Body of pancreas (tissue), 4 donors: ENCODE data around the gene PIK3AP1. TPM values are rescaled to one million over a fixed set of nuclear protein-coding genes. Genes with fewer than 3 reads are reported as not detected.

Experiments used
- ATAC-seq: fragments of 150-250 bp; one replicate; pipeline ENCODE4 v1.9.1; 2016
- DNase-seq, 4 donors: peaks; one replicate each; pipeline ENCODE4 v3.0.0-alpha.2; 2019
- H3K27ac ChIP-seq, 4 donors: fragments of 200-600 bp; sonication (generic); 1 replicate in 3 of 4; 2 replicates in 1 of 4; pipeline versions ENCODE4 v1.5.1 to v1.6.1; 2016 to 2019; ENCODE audit warnings: mild to moderate bottlenecking in 1 of 4, mixed read lengths in 1 of 4, moderate library complexity in 1 of 4
- H3K27me3 ChIP-seq, 2 donors: fragments of 200-600 bp; sonication (generic); one replicate each; pipeline ENCODE4 v1.6.0; 2016; ENCODE audit warnings: mild to moderate bottlenecking in 1 of 2
- H3K36me3 ChIP-seq, 2 donors: fragments of 200-600 bp; sonication (generic); replicated peaks in 1 of 2; 2 replicates each; pipeline ENCODE4 v1.5.1; 2016; ENCODE audit warnings: low read depth in 2 of 2; ENCODE audit not compliant: insufficient read depth in 1 of 2
- H3K4me1 ChIP-seq: fragments of 200-600 bp; sonication (generic); one replicate; pipeline ENCODE4 v1.6.0; 2016
- H3K4me3 ChIP-seq, 2 donors: fragments of 200-600 bp; sonication (generic); 1 replicate in 1 of 2; 2 replicates in 1 of 2; pipeline ENCODE4 v1.5.1; 2016 to 2019
- H3K9me3 ChIP-seq, 3 donors: fragments of 200-600 bp; sonication (generic); 1 replicate in 2 of 3; 2 replicates in 1 of 3; pipeline ENCODE4 v1.5.1; 2016
- CTCF ChIP-seq, 7 experiments: fragments of 450-650 bp in 4 of 7; fragments of 200-600 bp in 3 of 7; sonication (generic) in 3 of 7; IDR thresholded peaks; one replicate each; pipeline ENCODE4 v1.5.1; 2016 to 2019; ENCODE audit warnings: antibody characterized with exemption in 7 of 7
- POLR2A ChIP-seq, 3 donors: fragments of 450-650 bp; IDR thresholded peaks; one replicate each; pipeline ENCODE4 v1.6.1; 2016; ENCODE audit warnings: antibody characterized with exemption in 3 of 3, mild to moderate bottlenecking in 2 of 3
- WGBS, 2 donors: methylation state at CpG; one replicate each; pipeline ENCODE4 v1.1.5; 2017; 5-methylcytosine and 5-hydroxymethylcytosine counted together
- intact Hi-C: fragments of 100-400 bp; cut with DNase I; formaldehyde crosslinking; loops from one replicate; pipeline ENCODE4 v1.15.1; 2023
- total RNA-seq, 2 donors: library from RNA; depleted of rRNA; stranded (reverse); fragments of >200 nt; gene quantifications; one replicate each; pipeline ENCODE4 v1.1.0, GENCODE V29; 2016

Gene PIK3AP1
- total RNA-seq, 2 donors from 2014 or later, result 28.0 to 37.2 TPM

- peak in 3 of 4 donors; percentile 19 to 45 (median 27) for DNase-seq
- H3K4me3 ChIP-seq, result no peak overlapping the region
- H3K27me3 ChIP-seq, result no peaks in the 10 kb centered on the region
- TF ChIP-seq POLR2A (IDR thresholded peaks at IDR 0.05), result no peak
- TF ChIP-seq CTCF (IDR thresholded peaks at IDR 0.05), result no peak
- no peaks in the 10 kb centered on the region for H3K9me3 ChIP-seq
- intact Hi-C loops, result loop anchor here (5.0 to 10.0 kb wide), 2 partner anchors 76 to 383 kb away; no protein-coding TSS in a partner anchor
- peak; percentile 36 for ATAC-seq
- no peaks in the 10 kb centered on the region for H3K36me3 ChIP-seq
- WGBS, 2 donors, result 32 to 40% methylated on average over 12 of the region's 12 CpGs
- peak overlapping the region; percentile 32 to 66 (median 54) for H3K27ac ChIP-seq
- peaks cover 35% of the 10 kb centered on the region for H3K4me1 ChIP-seq
These were observed 78.7 kb downstream of the PIK3AP1 start for GRCh38 chr10:96641396-96642295.

GRCh38 chr10:96639899-96640298 lies 80.4 kb downstream of the PIK3AP1 start:
- Histone ChIP-seq H3K27me3 (no peaks in the 10 kb centered on the region), H3K9me3 (no peaks in the 10 kb centered on the region), H3K4me1 (peaks cover 33% of the 10 kb centered on the region), H3K4me3 (no peak overlapping the region), H3K36me3 (no peaks in the 10 kb centered on the region), H3K27ac (no peak overlapping the region)
- no peak for TF ChIP-seq CTCF (IDR thresholded peaks at IDR 0.05)
- ATAC-seq (no peak), DNase-seq (no peak)
- WGBS, 2 donors, result 72 to 77% methylated on average over 4 of the region's 4 CpGs
- intact Hi-C loops, result loop anchor here (5.0 to 10.0 kb wide), 3 partner anchors 77 to 385 kb away; no protein-coding TSS in a partner anchor

GRCh38 chr10:96638696-96639095 lies 81.6 kb downstream of the PIK3AP1 start:
- intact Hi-C loops, result loop anchor here (10.0 kb wide), 1 partner anchor 186 kb away; no protein-coding TSS in a partner anchor
- Histone ChIP-seq H3K27me3 (no peaks in the 10 kb centered on the region), H3K36me3 (no peaks in the 10 kb centered on the region), H3K9me3 (no peaks in the 10 kb centered on the region), H3K4me3 (no peak overlapping the region), H3K4me1 (peaks cover 38% of the 10 kb centered on the region), H3K27ac (no peak overlapping the region)
- ATAC-seq (no peak), DNase-seq (no peak)
- TF ChIP-seq POLR2A (IDR thresholded peaks at IDR 0.05), result no peak
- TF ChIP-seq CTCF (IDR thresholded peaks at IDR 0.05), result no peak
- WGBS, 2 donors, result 87 to 94% methylated on average over 6 of the region's 6 CpGs

GRCh38 chr10:96638120-96638519 lies 82.2 kb downstream of the PIK3AP1 start:
- intact Hi-C loops, result loop anchor here (10.0 kb wide), 1 partner anchor 187 kb away; no protein-coding TSS in a partner anchor
- no peaks in the 10 kb centered on the region for H3K9me3 ChIP-seq
- TF ChIP-seq POLR2A (IDR thresholded peaks at IDR 0.05) (no peak), CTCF (IDR thresholded peaks at IDR 0.05) (no peak)

More at GRCh38 chr10:96638120-96638519, 82.2 kb downstream of the PIK3AP1 start:
- Histone ChIP-seq H3K27me3 (no peaks in the 10 kb centered on the region), H3K4me3 (no peak overlapping the region), H3K27ac (no peak overlapping the region), H3K4me1 (peaks cover 42% of the 10 kb centered on the region), H3K36me3 (no peaks in the 10 kb centered on the region)
- DNase-seq (no peak), ATAC-seq (no peak)
- WGBS, 2 donors, result 79 to 85% methylated on average over 3 of the region's 3 CpGs
